AG04449 (cell line): Measurements from ENCODE around the gene CBFA2T2.
"Not testable (repeated sequence)": the region's sequence is repeated elsewhere in the genome, so short reads cannot be mapped to it uniquely, and the experiment has no call there.

Experiments used
- CTCF ChIA-PET: fragments of 350-600 bp; formaldehyde crosslinking; extraction: SDS; loops from one replicate; lab custom pipeline; 2021; ENCODE audit warnings: antibody characterized with exemption; lab: Yijun Ruan, JAX
- POLR2A ChIA-PET: fragments of 400-600, 350-600 bp; formaldehyde crosslinking; extraction: SDS; loops from one replicate; lab custom pipeline; 2020; ENCODE audit warnings: antibody characterized with exemption, inconsistent platforms; lab: Yijun Ruan, JAX
- DNase-seq: peaks from one replicate; pipeline ENCODE4 v3.0.0-alpha.2; 2010; ENCODE audit warnings: low read depth, low spot score
- H3K4me3 ChIP-seq: 2 replicates; pipeline ENCODE4 v1.5.1; 2011; ENCODE audit warnings: low read depth, mild to moderate bottlenecking, control low read depth, low read length
- TF ChIP-seq, protein P1 (sequence below): IDR thresholded peaks from one replicate; pipeline ENCODE4 v1.5.1; 2011; ENCODE audit warnings: mild to moderate bottlenecking, moderate library complexity, low read length, control low read depth, inconsistent platforms; ENCODE audit not compliant: insufficient read depth; ENCODE audit errors: missing control alignments

The CBFA2T2 gene

DNA sequence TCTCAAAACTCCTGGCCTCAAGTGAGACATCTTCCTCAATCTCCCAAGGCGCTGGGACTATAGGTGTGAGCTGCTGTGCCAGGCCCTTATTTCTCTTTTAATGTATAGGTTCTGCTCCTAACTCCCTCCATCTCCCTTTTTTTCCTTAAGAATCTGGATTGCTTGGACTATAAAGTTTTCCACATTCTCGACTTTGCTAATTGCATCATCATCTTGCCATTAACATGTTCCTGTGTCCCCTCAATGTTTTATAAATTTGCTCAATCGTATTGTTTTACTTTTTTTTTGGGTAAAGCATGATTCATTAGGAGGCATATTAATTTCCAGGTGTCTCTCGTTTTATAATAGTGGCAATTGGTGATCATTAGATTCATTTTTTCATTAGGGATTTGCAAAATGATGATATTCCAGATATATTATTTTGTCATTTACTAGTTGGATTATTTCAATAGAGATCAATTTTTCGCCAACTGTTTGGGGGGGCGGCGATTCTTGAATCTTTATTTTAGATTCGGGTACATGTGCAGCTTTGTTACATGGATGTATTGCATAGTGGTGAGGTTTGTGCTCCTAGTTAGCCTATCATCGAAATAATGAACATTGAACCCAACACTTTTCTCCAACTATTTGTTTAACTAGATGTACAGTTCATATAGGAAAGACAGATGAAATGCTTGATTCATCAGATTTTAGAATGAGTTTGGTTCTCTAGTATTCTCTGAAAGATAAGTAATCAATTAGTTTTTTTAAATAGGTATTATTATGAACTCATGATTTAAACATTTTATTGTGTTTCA is 68.7 kb downstream of the CBFA2T2 start:
- ChIA-PET CTCF (no interaction called here), POLR2A (no interaction called here)
- TF ChIP-seq, protein P1, sequence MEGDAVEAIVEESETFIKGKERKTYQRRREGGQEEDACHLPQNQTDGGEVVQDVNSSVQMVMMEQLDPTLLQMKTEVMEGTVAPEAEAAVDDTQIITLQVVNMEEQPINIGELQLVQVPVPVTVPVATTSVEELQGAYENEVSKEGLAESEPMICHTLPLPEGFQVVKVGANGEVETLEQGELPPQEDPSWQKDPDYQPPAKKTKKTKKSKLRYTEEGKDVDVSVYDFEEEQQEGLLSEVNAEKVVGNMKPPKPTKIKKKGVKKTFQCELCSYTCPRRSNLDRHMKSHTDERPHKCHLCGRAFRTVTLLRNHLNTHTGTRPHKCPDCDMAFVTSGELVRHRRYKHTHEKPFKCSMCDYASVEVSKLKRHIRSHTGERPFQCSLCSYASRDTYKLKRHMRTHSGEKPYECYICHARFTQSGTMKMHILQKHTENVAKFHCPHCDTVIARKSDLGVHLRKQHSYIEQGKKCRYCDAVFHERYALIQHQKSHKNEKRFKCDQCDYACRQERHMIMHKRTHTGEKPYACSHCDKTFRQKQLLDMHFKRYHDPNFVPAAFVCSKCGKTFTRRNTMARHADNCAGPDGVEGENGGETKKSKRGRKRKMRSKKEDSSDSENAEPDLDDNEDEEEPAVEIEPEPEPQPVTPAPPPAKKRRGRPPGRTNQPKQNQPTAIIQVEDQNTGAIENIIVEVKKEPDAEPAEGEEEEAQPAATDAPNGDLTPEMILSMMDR, result no peak
- DNase-seq, result no peak
- H3K4me3 ChIP-seq, result no peak overlapping the region

DNA sequence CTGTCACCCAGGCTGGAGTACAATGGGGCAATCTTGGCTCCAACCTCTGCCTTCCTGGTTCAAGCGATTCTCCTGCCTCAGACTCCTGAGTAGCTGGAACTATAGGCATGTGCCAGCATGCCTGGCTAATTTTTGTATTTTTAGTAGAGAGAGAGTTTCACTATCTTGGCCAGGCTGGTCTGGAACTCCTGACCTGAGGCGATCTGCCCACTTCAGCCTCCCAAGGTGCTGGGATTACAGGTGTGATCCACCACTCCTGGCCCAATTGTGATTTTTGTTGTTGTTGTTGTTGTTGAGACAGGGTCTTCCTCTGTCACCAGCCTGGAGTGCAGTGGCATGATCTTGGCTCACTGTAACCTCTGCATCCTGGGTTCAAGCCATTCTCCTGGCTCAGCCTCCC is 69.3 kb downstream of the CBFA2T2 start:
- CTCF ChIA-PET, result interaction anchor here (0.9 kb wide), 1 partner anchor 13 kb away, joined by 3 read pairs; no protein-coding TSS in a partner anchor
- H3K4me3 ChIP-seq, result no peak overlapping the region
- DNase-seq, result no peak
- TF ChIP-seq, protein P1, result no peak
- POLR2A ChIA-PET, result no interaction called here

DNA sequence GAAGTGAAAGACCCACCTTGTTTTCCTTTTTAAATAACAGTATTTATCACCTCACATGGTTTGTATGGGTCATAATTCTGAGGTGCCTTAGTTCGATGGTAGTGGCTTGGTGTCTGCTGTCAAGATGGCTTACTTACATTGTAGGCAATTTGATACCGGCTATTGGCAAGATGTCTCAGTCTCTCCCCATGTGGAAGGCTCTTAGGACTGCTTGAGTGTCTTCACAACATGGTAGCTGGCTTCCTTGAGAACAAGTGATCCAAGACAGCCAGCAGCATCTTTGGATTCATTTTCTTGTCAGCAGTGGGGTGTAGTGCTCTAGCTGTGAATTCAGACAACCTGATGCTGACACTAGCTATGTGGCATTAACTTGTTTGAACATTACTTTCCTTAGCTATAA is 70.1 kb downstream of the CBFA2T2 start:
- POLR2A ChIA-PET, result no interaction called here
- CTCF ChIA-PET, result interaction anchor here (0.9 kb wide), 1 partner anchor 14 kb away, joined by 3 read pairs; no protein-coding TSS in a partner anchor
- no peak for DNase-seq
- no peak overlapping the region for H3K4me3 ChIP-seq
- TF ChIP-seq, protein P1, result no peak

DNA sequence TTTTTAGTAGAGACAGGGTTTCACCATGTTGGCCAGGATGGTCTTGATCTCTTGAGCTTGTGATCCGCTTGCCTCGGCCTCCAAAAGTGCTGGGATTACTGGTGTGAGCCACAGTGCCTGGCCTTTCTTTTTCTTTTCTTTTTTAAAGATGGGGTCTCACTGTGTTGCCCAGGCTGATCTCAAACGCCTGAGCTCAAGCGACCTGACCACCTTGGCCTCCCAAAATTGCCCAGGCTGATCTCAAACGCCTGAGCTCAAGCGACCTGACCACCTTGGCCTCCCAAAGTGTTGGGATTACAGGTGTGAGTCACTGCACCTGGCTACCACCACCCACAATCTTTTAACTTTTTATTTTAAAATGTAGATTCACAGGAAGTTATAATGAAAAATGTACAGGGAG is 71.2 kb downstream of the CBFA2T2 start:
- POLR2A ChIA-PET, DNase-seq, H3K4me3 ChIP-seq: not testable (repeated sequence)
- CTCF ChIA-PET, result interaction anchor here (1.3 kb wide), 1 partner anchor 92 kb away, joined by 4 read pairs; no protein-coding TSS in a partner anchor

DNA sequence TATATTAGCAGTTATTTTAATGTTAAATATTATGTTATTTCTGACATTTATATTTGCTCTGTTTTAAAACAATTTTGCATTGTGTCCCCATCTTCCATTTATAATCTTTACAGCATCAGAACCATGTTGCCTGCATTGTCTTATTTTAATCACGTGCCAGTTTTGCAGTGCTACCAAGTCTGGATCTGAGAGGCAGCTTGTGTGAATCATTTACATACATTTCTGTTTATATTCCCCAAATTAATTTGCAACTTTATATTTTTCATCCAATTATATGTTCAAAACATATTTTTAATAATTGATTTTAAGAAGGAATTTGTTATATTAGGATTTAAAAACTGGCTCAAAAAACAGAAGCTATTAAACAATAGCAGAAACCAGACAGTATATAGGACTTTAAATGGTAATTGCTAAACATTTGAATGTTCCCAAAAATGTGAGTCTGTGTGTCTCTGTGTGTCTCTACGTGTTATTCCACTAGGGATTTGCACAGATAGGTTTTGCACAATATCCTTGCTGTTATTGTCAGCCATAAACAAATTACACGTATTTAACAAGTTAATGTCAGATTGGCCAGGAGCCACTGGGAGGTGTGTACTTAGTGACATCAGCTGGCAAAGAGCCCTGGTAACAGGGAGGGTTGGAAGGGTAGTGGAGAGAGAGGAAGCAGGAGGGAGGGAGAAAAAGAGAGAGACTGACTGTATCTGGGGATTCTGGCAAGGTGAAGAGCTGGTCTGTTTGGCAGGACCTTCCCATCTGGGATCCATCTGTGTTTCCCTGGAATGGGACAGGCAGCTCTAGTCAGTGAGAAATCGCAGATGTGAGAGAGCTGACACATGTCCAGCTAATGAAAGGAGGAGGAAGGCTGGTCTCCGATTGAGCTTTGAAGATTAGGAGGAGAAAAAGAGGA is 72.1 kb downstream of the CBFA2T2 start:
- ChIA-PET POLR2A (interaction anchor here (0.7 to 1.4 kb wide), 2 partner anchors 17 to 61 kb away, joined by 3 to 6 read pairs; no protein-coding TSS in a partner anchor), CTCF (interaction anchor here (0.6 to 1.3 kb wide), 5 partner anchors 13 to 91 kb away, joined by 3 to 4 read pairs (median 4); partner anchors contain the start of gene CBFA2T2)
- TF ChIP-seq, protein P1, result no peak
- no peak overlapping the region for H3K4me3 ChIP-seq
- DNase-seq, result peak; percentile 42

DNA sequence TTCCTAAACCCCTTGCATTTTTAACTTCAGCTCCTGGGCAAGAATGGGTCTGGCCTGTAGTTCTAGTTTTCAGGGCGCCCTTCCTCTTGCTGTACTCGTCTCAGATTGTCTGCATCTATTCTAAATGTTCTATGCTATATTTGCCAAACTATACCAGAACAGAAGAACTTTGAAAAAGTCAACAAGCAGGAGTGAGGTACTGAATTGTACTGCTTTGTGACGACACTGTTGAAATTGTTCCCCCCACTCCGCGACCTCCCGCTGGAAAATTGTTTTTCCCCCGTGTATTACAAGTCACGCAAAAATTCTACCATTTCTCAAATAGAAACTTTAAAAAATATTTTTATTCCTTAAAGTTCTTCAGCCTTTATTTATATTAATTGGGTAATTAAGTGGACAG is 73.9 kb downstream of the CBFA2T2 start:
- CTCF ChIA-PET, result no interaction called here
- TF ChIP-seq, protein P1, result no peak
- POLR2A ChIA-PET, result no interaction called here
- no peak overlapping the region for H3K4me3 ChIP-seq
- no peak for DNase-seq
